PC-3 (cell line): ENCODE results near the gene MAGI1.

Experiments used
- EZH2 ChIP-seq: fragments of 300-600 bp; sonication (generic); IDR thresholded peaks from one replicate; pipeline ENCODE4 v1.6.1; 2017; ENCODE audit warnings: antibody characterized with exemption, mild to moderate bottlenecking, low read length; ENCODE audit not compliant: unreplicated experiment
- TF ChIP-seq, protein P1 (sequence below): fragments of 300-600 bp; sonication (generic); conservative IDR thresholded peaks from 2 replicates; pipeline ENCODE4 v1.5.1; 2017; ENCODE audit warnings: antibody characterized with exemption, low read depth, mild to moderate bottlenecking, low read length

DNA sequence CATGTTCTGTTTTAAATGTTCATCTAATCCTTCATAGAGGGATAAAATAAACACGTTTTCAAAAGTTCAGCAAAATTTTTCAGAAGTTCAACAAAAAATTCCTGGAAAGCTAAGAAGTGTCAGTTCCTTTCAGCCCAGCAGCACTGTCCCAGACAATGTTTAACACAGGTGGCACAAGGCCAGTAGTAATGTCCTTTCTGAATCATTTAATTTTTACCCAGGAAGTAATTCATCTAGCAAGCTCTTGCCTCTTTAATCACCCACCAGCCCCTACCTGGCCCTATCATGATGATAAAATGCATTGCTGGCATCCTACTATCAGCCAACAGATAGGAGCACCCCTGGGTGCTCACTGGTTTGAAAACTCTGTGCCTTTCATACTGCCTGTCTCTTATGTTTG is 723.8 kb downstream of the MAGI1 start:
- TF ChIP-seq, protein P1, sequence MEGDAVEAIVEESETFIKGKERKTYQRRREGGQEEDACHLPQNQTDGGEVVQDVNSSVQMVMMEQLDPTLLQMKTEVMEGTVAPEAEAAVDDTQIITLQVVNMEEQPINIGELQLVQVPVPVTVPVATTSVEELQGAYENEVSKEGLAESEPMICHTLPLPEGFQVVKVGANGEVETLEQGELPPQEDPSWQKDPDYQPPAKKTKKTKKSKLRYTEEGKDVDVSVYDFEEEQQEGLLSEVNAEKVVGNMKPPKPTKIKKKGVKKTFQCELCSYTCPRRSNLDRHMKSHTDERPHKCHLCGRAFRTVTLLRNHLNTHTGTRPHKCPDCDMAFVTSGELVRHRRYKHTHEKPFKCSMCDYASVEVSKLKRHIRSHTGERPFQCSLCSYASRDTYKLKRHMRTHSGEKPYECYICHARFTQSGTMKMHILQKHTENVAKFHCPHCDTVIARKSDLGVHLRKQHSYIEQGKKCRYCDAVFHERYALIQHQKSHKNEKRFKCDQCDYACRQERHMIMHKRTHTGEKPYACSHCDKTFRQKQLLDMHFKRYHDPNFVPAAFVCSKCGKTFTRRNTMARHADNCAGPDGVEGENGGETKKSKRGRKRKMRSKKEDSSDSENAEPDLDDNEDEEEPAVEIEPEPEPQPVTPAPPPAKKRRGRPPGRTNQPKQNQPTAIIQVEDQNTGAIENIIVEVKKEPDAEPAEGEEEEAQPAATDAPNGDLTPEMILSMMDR: no peak
- no peak for TF ChIP-seq EZH2
